ENCODE data around the gene RXRB. TPM values are rescaled to one million over a fixed set of nuclear protein-coding genes. Genes with fewer than 3 reads are reported as not detected.

The RXRB gene
- total and polyA plus RNA-seq, 2 of the 13 experiments (the other 11 are each of a cell fraction or from before 2014, with no cell fraction given), result 26.7 to 55.7 TPM

- peak; percentile 34 for ATAC-seq
These were observed 15.7 kb upstream of the RXRB start for GRCh38 chr6:33216117-33216649.

More at GRCh38 chr6:33216117-33216649, 15.7 kb upstream of the RXRB start:
- H3K4me1 ChIP-seq (ENCODE audit: insufficient read depth, low read length), result peaks cover 20% of the 10 kb centered on the region
- TF ChIP-seq ZFP36 (IDR thresholded peaks at IDR 0.05; ENCODE audit: borderline replicate concordance, low read depth, low read length, partially characterized antibody), result no peak
- no peak for TF ChIP-seq MAF1 (CRISPR knock-in tag; IDR thresholded peaks at IDR 0.05; ENCODE audit: borderline replicate concordance)
- TF ChIP-seq SUZ12 (IDR thresholded peaks at IDR 0.05; ENCODE audit: low read depth, low read length), result no peak
- TF ChIP-seq SIX4 (CRISPR knock-in tag; IDR thresholded peaks at IDR 0.05), result no peak
- TF ChIP-seq RAD21 (CRISPR knock-in tag; IDR thresholded peaks at IDR 0.05), result no peak
- TF ChIP-seq TGIF2 (CRISPR knock-in tag; IDR thresholded peaks at IDR 0.05), result no peak
- TF ChIP-seq ZNF18 (CRISPR knock-in tag; IDR thresholded peaks at IDR 0.05; ENCODE audit: insufficient replicate concordance), result no peak
- no peak for TF ChIP-seq ZNF619 (CRISPR knock-in tag; IDR thresholded peaks at IDR 0.05)
- TF ChIP-seq ZNF280B (CRISPR knock-in tag; IDR thresholded peaks at IDR 0.05; ENCODE audit: borderline replicate concordance), result no peak
- no peak for TF ChIP-seq ZNF557 (CRISPR knock-in tag; IDR thresholded peaks at IDR 0.05)
- no peak for TF ChIP-seq SIX1 (CRISPR knock-in tag; IDR thresholded peaks at IDR 0.05; ENCODE audit: borderline replicate concordance)
- TF ChIP-seq MED13 (CRISPR knock-in tag; IDR thresholded peaks at IDR 0.05), result no peak
- no peak for TF ChIP-seq CENPT (CRISPR knock-in tag; IDR thresholded peaks at IDR 0.05; ENCODE audit: low read depth)
- TF ChIP-seq HES4 (CRISPR knock-in tag; IDR thresholded peaks at IDR 0.05; ENCODE audit: borderline replicate concordance), result no peak
- TF ChIP-seq BHLHE40 (IDR thresholded peaks at IDR 0.05; ENCODE audit: low read length), result no peak
- no peak for TF ChIP-seq NFATC3 (CRISPR knock-in tag; IDR thresholded peaks at IDR 0.05)
- intact Hi-C loops (cut with micrococcal nuclease; ENCODE audit: unreplicated experiment), result no loop called here
- DNase-seq (ENCODE audit: low spot score) (no peak), FAIRE-seq (no peak)
- no peaks in the 10 kb centered on the region for H4K20me1 ChIP-seq (ENCODE audit: insufficient read depth, low read length)
- peaks cover 9 to 52% of the 10 kb centered on the region in 2 experiments; a peak in 4 of 5 replicates for H3K27me3 ChIP-seq (ENCODE audit: control insufficient read depth in 1 of 2, insufficient read depth in 2 of 2, low read length in 2 of 2)
- H3K4me2 ChIP-seq (ENCODE audit: low read depth, low read length), result no peak overlapping the region
- H3K79me2 ChIP-seq (ENCODE audit: insufficient read depth, low read length), result no peaks in the 10 kb centered on the region
- no TSS peak for BruUV-seq (replicated peaks)
- in situ Hi-C loops (cut with HindIII; ENCODE audit: extremely low pct_ligation_motif_present, low pct_unique_long_range_greater_than_20kb), result no loop called here
- POLR2A ChIA-PET, result no interaction called here
- H3K9ac ChIP-seq (ENCODE audit: insufficient read depth, low read depth, low read length), result no peak overlapping the region
- no peaks in the 10 kb centered on the region for H3K36me3 ChIP-seq (replicated peaks in 1 of 2; ENCODE audit: control insufficient read depth in 1 of 2, insufficient read depth in 2 of 2, low read length in 2 of 2)
- H2AFZ ChIP-seq (ENCODE audit: low read length), result no peak overlapping the region
- CTCF ChIA-PET (ENCODE audit: low intra/inter-chr PET ratio, low total read pairs), result no interaction called here
- WGBS (ENCODE audit: low lambda C conversion rate), result 70% methylated on average over 4 of the region's 4 CpGs
- H3K27ac ChIP-seq (ENCODE audit: extremely low read length, insufficient read depth, low read length), result no peak overlapping the region
- H3K9me3 ChIP-seq (ENCODE audit: low read length), result no peaks in the 10 kb centered on the region
- no peak overlapping the region for H3K4me3 ChIP-seq (replicated peaks in 1 of 3; ENCODE audit: insufficient read depth in 1 of 3, low read depth in 2 of 3, low read length in 3 of 3)
